ENCODE data around the gene TMC8. TPM values are rescaled to one million over a fixed set of nuclear protein-coding genes. Genes with fewer than 3 reads are reported as not detected.

The TMC8 gene
- total and polyA plus RNA-seq, 4 donors, result 1.3 to 14.5 (median 5.0) TPM

DNA sequence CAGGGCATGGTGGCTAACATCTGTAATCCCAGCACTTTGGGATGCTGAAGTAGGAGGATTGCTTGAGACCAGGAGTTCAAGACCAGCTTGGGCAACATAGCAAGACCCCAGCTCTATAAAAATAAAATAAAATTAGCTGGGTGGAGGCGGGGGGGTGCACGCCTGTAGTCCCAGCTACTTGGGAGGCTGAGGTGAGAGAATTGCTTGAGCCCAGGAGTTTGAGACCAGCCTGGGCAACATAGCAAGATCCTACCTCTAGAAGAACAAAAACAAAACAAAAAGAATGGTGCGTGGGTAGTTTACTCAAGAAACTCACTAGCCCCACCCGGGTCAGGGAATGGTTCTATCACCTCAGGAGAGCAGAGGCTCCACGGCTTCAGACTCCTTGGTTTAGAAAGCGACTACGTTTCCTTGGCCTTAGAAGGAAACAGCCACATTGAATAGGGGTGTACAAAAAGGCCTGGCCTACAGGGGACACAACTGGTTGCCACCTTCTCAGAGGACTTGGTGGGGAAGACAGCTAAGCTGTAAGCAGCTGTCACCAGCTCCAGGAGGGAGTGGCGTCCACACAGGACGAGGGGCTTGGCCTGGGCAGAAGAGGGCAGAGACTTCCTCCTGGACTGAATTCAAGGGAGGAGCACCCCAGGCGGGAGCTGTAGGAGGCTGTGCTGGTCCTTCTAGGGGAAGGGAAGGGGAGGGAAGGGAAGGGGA lies 55.6 kb downstream of the TMC8 start:
- no peaks in the 10 kb centered on the region for H3K27me3 ChIP-seq (ENCODE audit: control insufficient read depth in 4 of 4, insufficient read depth in 4 of 4, low read length in 3 of 4)
- H3K4me1 ChIP-seq (ENCODE audit: control insufficient read depth in 4 of 4, insufficient read depth in 4 of 4, low read length in 3 of 4), result peaks cover 16 to 54% (median 44%) of the 10 kb centered on the region in 4 donors
- H3K4me3 ChIP-seq (ENCODE audit: low read depth in 1 of 3, low read length in 3 of 3), result no peak overlapping the region
- peaks cover 0 to 5% (median 3%) of the 10 kb centered on the region in 4 donors for H3K36me3 ChIP-seq (ENCODE audit: control insufficient read depth in 4 of 4, insufficient read depth in 3 of 4, low read depth in 1 of 4, low read length in 3 of 4)
- no peak overlapping the region for H3K9ac ChIP-seq (ENCODE audit: low read depth in 1 of 2, low read length in 2 of 2)
- no peak for DNase-seq (ENCODE audit: low spot score)
- H3K27ac ChIP-seq (ENCODE audit: low read depth in 1 of 2, low read length in 2 of 2), result peak overlapping the region in 1 of 2 donors; percentile 80
- H3K9me3 ChIP-seq (ENCODE audit: control insufficient read depth in 4 of 4, low read length in 3 of 4), result no peaks in the 10 kb centered on the region
- TF ChIP-seq FOXA2 (IDR thresholded peaks at IDR 0.05) (no peak), SP1 (IDR thresholded peaks at IDR 0.05) (no peak), RAD21 (IDR thresholded peaks at IDR 0.05) (no peak), HNF4G (IDR thresholded peaks at IDR 0.05) (no peak), JUND (IDR thresholded peaks at IDR 0.05) (no peak), NR2F2 (IDR thresholded peaks at IDR 0.05) (no peak), TAF1 (conservative IDR thresholded peaks at IDR 0.05) (no peak), FOXA1 (IDR thresholded peaks at IDR 0.05) (no peak)
- TF ChIP-seq, protein P1, sequence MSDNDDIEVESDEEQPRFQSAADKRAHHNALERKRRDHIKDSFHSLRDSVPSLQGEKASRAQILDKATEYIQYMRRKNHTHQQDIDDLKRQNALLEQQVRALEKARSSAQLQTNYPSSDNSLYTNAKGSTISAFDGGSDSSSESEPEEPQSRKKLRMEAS (IDR thresholded peaks at IDR 0.05), result no peak
- TF ChIP-seq, protein P2, sequence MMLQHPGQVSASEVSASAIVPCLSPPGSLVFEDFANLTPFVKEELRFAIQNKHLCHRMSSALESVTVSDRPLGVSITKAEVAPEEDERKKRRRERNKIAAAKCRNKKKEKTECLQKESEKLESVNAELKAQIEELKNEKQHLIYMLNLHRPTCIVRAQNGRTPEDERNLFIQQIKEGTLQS (IDR thresholded peaks at IDR 0.05), result no peak
- TF ChIP-seq, protein P3, sequence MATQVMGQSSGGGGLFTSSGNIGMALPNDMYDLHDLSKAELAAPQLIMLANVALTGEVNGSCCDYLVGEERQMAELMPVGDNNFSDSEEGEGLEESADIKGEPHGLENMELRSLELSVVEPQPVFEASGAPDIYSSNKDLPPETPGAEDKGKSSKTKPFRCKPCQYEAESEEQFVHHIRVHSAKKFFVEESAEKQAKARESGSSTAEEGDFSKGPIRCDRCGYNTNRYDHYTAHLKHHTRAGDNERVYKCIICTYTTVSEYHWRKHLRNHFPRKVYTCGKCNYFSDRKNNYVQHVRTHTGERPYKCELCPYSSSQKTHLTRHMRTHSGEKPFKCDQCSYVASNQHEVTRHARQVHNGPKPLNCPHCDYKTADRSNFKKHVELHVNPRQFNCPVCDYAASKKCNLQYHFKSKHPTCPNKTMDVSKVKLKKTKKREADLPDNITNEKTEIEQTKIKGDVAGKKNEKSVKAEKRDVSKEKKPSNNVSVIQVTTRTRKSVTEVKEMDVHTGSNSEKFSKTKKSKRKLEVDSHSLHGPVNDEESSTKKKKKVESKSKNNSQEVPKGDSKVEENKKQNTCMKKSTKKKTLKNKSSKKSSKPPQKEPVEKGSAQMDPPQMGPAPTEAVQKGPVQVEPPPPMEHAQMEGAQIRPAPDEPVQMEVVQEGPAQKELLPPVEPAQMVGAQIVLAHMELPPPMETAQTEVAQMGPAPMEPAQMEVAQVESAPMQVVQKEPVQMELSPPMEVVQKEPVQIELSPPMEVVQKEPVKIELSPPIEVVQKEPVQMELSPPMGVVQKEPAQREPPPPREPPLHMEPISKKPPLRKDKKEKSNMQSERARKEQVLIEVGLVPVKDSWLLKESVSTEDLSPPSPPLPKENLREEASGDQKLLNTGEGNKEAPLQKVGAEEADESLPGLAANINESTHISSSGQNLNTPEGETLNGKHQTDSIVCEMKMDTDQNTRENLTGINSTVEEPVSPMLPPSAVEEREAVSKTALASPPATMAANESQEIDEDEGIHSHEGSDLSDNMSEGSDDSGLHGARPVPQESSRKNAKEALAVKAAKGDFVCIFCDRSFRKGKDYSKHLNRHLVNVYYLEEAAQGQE (IDR thresholded peaks at IDR 0.05), result no peak
- TF ChIP-seq, protein P4, sequence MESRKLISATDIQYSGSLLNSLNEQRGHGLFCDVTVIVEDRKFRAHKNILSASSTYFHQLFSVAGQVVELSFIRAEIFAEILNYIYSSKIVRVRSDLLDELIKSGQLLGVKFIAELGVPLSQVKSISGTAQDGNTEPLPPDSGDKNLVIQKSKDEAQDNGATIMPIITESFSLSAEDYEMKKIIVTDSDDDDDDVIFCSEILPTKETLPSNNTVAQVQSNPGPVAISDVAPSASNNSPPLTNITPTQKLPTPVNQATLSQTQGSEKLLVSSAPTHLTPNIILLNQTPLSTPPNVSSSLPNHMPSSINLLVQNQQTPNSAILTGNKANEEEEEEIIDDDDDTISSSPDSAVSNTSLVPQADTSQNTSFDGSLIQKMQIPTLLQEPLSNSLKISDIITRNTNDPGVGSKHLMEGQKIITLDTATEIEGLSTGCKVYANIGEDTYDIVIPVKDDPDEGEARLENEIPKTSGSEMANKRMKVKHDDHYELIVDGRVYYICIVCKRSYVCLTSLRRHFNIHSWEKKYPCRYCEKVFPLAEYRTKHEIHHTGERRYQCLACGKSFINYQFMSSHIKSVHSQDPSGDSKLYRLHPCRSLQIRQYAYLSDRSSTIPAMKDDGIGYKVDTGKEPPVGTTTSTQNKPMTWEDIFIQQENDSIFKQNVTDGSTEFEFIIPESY (IDR thresholded peaks at IDR 0.05), result no peak
- 64% methylated on average over 10 of the region's 10 CpGs for WGBS

DNA sequence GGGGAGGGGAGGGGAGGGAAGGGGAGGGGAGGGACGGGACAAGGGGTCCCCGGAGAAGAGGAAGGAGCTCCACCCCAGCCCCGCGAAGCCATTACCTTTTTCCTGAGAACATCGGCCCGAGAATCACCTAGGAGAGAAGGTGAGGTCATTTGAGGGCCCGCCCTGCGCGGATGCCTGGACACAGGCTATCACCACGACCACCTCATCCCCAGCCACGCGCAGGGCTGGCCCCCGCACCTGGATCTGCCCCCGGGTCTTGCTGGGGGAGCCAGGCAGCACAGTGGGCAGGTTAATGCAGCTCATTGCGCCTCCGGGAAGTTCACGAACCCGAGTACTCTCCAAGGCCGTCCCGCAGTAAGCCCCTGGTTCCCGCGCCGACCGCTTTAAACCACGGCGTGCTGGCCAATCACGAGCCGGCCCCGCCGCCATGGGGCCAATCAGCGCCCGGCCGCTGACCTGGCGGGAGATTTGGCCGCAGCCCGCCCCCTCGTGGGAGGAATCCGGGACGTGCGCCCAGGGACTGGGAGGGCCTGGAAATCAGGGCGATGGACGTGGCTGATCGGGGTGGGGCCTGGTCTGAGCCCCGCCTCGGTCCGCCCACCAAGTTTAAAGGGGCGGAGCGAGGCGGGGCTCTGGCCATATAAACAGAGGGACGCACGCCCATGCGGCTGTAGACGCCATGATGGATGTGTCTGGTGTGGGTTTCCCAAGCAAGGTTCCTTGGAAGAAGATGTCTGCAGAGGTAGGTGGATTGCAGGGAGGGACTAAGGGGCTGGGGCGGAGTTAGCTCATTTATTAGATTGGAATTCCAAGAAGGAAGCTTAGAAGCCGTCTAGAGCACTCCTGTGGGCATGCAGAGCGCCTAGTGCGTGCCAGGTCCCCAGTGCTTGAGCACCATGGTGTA lies 56.4 kb downstream of the TMC8 start, which contains the start of the genes AFMID and TK1:
Gene AFMID (plus strand): TSS at position 671 of the 904 bp plus-strand sequence. CDS start 9 bp downstream, at position 680.
Gene TK1 (minus strand): TSS at position 361 of the 904 bp plus-strand sequence. CDS start 58 bp downstream, at position 303.
- H3K36me3 ChIP-seq (ENCODE audit: control insufficient read depth in 4 of 4, insufficient read depth in 3 of 4, low read depth in 1 of 4, low read length in 3 of 4), result peaks cover 0 to 7% (median 4%) of the 10 kb centered on the region in 4 donors
- H3K9ac ChIP-seq (ENCODE audit: low read depth in 1 of 2, low read length in 2 of 2), result peak within 1 kb of the TSS; percentile 67 to 89
- no peaks in the 10 kb centered on the region for H3K27me3 ChIP-seq (ENCODE audit: control insufficient read depth in 4 of 4, insufficient read depth in 4 of 4, low read length in 3 of 4)
- TF ChIP-seq, protein P3 (IDR thresholded peaks at IDR 0.05), result peak; percentile 73
- peak; percentile 62 to 81 for TF ChIP-seq RXRA (IDR thresholded peaks at IDR 0.05)
- TF ChIP-seq, protein P5, sequence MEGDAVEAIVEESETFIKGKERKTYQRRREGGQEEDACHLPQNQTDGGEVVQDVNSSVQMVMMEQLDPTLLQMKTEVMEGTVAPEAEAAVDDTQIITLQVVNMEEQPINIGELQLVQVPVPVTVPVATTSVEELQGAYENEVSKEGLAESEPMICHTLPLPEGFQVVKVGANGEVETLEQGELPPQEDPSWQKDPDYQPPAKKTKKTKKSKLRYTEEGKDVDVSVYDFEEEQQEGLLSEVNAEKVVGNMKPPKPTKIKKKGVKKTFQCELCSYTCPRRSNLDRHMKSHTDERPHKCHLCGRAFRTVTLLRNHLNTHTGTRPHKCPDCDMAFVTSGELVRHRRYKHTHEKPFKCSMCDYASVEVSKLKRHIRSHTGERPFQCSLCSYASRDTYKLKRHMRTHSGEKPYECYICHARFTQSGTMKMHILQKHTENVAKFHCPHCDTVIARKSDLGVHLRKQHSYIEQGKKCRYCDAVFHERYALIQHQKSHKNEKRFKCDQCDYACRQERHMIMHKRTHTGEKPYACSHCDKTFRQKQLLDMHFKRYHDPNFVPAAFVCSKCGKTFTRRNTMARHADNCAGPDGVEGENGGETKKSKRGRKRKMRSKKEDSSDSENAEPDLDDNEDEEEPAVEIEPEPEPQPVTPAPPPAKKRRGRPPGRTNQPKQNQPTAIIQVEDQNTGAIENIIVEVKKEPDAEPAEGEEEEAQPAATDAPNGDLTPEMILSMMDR (IDR thresholded peaks at IDR 0.05; ENCODE audit: low read depth, low read length, missing input control), result peak; percentile 84
- no peak for TF ChIP-seq GABPA (IDR thresholded peaks at IDR 0.05 in 1 of 2, conservative IDR thresholded peaks at IDR 0.05 in 1 of 2)
- TF ChIP-seq JUND (IDR thresholded peaks at IDR 0.05), result no peak
- peak; percentile 54 to 60 for TF ChIP-seq RAD21 (IDR thresholded peaks at IDR 0.05)
- peak in 1 of 2 donors; percentile 47 for TF ChIP-seq EGR1 (IDR thresholded peaks at IDR 0.05; ENCODE audit: low read depth in 2 of 2)
- TF ChIP-seq HNF4A (conservative IDR thresholded peaks at IDR 0.05), result peak in 1 of 2 donors; percentile 40
- no peak for TF ChIP-seq NR2F2 (IDR thresholded peaks at IDR 0.05)
- TF ChIP-seq SP1 (IDR thresholded peaks at IDR 0.05), result peak; percentile 94
- peak; percentile 82 for TF ChIP-seq TAF1 (conservative IDR thresholded peaks at IDR 0.05)
- peak; percentile 96 for TF ChIP-seq YY1 (IDR thresholded peaks at IDR 0.05)
- TF ChIP-seq FOXA1 (IDR thresholded peaks at IDR 0.05), result no peak
- peak; percentile 98 for DNase-seq (ENCODE audit: low spot score)
- peak within 1 kb of the TSS; percentile 79 to 80 for H3K27ac ChIP-seq (ENCODE audit: low read depth in 1 of 2, low read length in 2 of 2)
- WGBS, result 4% methylated on average over 57 of the region's 57 CpGs
- H3K4me3 ChIP-seq (ENCODE audit: low read depth in 1 of 3, low read length in 3 of 3), result peak within 1 kb of the TSS; percentile 80 to 99 (median 97)
- H3K4me1 ChIP-seq (ENCODE audit: control insufficient read depth in 4 of 4, insufficient read depth in 4 of 4, low read length in 3 of 4), result peaks cover 16 to 55% (median 46%) of the 10 kb centered on the region in 4 donors
- H3K9me3 ChIP-seq (ENCODE audit: control insufficient read depth in 4 of 4, low read length in 3 of 4), result no peaks in the 10 kb centered on the region

Measured in liver (tissue), 9 donors.